BJ (cell line): ENCODE measurements around the gene ENPEP. TPM values are rescaled to one million over a fixed set of nuclear protein-coding genes. Genes with fewer than 3 reads are reported as not detected.

ENCODE experiments used
- CTCF ChIA-PET: fragments of 350-600 bp; formaldehyde crosslinking; extraction: SDS; loops from one replicate; lab custom pipeline; 2021; ENCODE audit warnings: antibody characterized with exemption, inconsistent platforms; lab: Yijun Ruan, JAX
- POLR2A ChIA-PET: fragments of 300-600 bp; sonication (Branson Sonifier 250); formaldehyde crosslinking; extraction: SDS; loops from one replicate; lab custom pipeline; 2021; ENCODE audit warnings: antibody characterized with exemption; lab: Charles Lee
- DNase-seq: peaks from one replicate; pipeline ENCODE4 v3.0.0-alpha.2; 2011; ENCODE audit warnings: low read depth
- H3K27me3 ChIP-seq: 2 replicates; pipeline ENCODE4 v1.6.0; 2011; ENCODE audit warnings: low read length; ENCODE audit not compliant: control insufficient read depth, insufficient read depth
- H3K36me3 ChIP-seq: 2 replicates; pipeline ENCODE4 v1.5.1; 2011; ENCODE audit warnings: low read length; ENCODE audit not compliant: control insufficient read depth, insufficient read depth
- H3K4me3 ChIP-seq: 2 replicates; pipeline ENCODE4 v1.5.1; 2011; ENCODE audit warnings: low read depth, mild to moderate bottlenecking, control low read depth, low read length
- polyA plus RNA-seq: library from polyadenylated mRNA; depleted of rRNA; stranded (reverse); fragments of >200 nt; gene quantifications from 2 replicates; pipeline ENCODE4 v1.2.3, GENCODE V29; 2011
- TF ChIP-seq, protein P1 (sequence below): IDR thresholded peaks from 2 replicates; pipeline ENCODE4 v1.5.1; 2011; ENCODE audit warnings: low read depth, mild to moderate bottlenecking, control low read depth, inconsistent platforms, low read length, moderate library complexity; ENCODE audit not compliant: insufficient read depth

Gene ENPEP
- polyA plus RNA-seq, 1 experiment: 0.40 TPM

DNA sequence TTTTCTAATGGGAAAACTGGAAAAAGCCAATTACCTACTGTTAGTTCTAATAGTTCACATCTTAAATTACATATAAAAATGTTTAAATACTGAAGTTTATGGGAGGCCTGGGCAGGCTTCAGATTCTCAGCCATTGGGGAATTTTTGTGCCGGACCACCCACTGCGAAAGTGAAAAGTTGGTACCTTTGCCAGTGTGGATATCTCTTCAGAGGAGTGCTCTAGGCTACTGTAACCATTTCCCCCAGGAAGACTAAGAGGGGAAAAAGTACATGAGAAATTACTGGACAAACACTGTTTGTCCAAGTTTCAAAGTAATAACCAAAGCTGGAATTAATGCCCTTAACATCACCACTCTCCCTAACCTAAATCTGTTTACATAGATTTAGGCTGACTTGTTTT, 126.1 kb downstream of the ENPEP start:
- no peak for DNase-seq
- H3K36me3 ChIP-seq: no peaks in the 10 kb centered on the region
- ChIA-PET POLR2A (no interaction called here), CTCF (no interaction called here)
- H3K27me3 ChIP-seq: no peaks in the 10 kb centered on the region
- TF ChIP-seq, protein P1, sequence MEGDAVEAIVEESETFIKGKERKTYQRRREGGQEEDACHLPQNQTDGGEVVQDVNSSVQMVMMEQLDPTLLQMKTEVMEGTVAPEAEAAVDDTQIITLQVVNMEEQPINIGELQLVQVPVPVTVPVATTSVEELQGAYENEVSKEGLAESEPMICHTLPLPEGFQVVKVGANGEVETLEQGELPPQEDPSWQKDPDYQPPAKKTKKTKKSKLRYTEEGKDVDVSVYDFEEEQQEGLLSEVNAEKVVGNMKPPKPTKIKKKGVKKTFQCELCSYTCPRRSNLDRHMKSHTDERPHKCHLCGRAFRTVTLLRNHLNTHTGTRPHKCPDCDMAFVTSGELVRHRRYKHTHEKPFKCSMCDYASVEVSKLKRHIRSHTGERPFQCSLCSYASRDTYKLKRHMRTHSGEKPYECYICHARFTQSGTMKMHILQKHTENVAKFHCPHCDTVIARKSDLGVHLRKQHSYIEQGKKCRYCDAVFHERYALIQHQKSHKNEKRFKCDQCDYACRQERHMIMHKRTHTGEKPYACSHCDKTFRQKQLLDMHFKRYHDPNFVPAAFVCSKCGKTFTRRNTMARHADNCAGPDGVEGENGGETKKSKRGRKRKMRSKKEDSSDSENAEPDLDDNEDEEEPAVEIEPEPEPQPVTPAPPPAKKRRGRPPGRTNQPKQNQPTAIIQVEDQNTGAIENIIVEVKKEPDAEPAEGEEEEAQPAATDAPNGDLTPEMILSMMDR: no peak
- H3K4me3 ChIP-seq: no peak overlapping the region

DNA sequence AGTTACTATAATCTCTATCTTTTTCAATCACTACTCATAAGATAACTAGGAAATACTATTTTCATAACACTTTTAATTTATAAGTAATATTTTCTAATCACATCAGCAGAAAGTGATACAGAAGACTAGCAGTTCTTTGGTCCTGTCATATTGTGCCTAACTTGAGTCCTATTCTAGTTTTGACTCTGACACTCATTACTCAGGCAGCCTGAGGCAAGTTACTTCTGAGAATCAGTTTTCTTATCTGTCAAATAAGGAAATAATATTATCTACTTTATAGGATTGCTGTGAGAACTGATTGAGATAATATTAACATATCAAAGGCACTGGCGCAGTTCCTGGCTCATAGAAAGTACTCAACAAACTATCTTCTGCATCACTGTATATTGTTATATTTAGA, 129.1 kb downstream of the ENPEP start:
- Histone ChIP-seq H3K27me3 (peaks cover 10% of the 10 kb centered on the region), H3K4me3 (no peak overlapping the region), H3K36me3 (no peaks in the 10 kb centered on the region)
- TF ChIP-seq, protein P1: no peak
- ChIA-PET POLR2A (no interaction called here), CTCF (no interaction called here)
- DNase-seq: no peak

DNA sequence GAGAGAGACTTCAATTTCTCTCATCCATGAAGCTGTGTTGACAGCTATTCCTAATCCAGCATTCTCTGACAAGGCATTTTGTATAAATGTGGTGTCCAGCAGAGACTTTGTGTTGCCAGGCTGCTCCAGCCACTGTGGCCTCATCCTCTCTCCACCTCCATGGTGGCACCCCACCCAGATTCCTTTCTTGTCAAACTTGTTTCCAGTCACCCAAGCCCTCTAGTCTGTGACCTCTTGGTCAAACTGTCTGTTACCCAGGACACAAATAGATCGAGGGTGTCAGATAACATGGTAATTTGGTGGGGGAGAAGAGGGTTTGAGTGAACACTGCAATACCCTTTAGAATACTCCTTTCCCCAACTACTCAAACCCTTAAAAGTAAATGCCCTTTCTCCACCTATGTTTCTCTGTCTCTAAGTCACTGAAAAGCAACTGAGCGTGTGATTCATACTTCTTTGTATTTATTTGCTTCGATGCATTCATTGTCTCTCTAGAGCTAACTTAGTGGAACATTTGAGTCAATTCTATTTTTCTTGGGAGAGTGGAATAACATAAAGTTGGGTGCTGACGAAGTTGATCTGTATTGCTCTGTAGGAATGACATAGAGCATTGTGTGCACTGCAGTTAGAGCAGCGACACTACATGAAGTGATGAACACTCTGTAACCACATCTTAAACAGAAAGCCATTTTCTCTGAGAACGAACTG, 133.2 kb downstream of the ENPEP start:
- ChIA-PET CTCF (no interaction called here), POLR2A (no interaction called here)
- Histone ChIP-seq H3K27me3 (peaks cover 32% of the 10 kb centered on the region), H3K4me3 (no peak overlapping the region), H3K36me3 (no peaks in the 10 kb centered on the region)
- no peak for DNase-seq
- TF ChIP-seq, protein P1: no peak

DNA sequence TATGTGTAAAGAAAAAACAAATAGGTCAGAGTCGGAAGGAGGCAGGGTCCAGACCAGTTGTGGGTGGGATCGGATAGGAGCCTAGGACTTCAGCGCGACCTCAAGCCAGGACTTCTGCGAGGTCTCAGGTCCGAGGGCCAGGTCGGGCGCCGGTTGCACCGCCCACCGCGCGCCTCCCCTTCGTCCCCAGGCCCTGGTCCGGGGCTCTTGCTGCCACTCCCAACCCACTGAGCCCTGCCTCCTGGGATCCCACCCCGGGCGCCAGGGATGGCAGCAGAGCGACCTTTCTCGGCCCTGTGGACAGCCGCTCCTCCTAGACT, 134.6 kb downstream of the ENPEP start:
- TF ChIP-seq, protein P1: no peak
- ChIA-PET POLR2A (no interaction called here), CTCF (no interaction called here)
- peaks cover 39% of the 10 kb centered on the region for H3K27me3 ChIP-seq
- no peak for DNase-seq
- H3K4me3 ChIP-seq: no peak overlapping the region
- no peaks in the 10 kb centered on the region for H3K36me3 ChIP-seq

DNA sequence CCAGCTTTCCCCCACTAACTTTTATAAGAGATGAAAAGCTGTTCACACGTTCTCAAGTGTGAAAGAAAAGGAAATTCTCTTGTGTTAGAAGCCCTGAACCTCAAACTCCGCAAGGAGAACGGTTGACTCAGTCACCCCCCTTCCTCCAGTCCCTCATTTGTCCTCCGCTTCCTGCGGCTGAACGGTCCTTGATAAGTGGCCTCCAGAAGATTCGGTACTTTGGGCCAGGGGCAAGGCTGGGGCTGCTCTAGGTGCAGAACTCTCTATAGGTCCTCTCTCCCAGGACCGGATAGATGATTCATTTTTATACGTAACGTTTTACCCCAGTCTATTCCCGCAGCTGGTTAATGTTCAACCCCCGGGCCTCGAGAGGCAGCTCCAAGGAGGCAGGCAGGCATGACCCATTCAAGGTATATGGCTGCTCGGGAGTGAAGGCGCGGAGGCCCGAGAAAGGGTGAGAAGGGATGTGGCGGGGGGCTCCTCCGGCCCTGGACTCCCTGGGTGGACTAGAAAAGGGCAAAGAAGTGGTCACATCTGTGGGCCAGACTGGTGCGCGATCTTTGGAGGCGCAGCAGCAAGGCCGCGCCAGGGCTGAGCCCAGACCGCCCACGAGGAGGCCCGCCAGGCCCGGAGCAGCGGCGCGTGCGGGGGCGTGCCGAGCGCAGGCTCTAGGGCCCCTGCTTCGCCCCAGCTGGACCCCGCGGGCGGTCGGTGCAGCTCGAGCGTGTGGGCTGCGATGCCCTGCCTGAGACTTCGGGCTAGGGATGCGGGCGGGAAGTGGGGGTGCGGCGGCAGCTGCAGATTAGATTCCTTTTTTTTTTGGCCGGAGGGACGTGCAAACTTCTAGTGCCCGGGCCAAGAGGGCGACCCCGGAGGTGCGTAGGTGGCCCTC, 135.2 kb downstream of the ENPEP start:
- no peak for DNase-seq
- CTCF ChIA-PET: interaction anchor here (0.6 to 1.1 kb wide), 3 partner anchors 25 to 1556 kb away, joined by 3 read pairs; no protein-coding TSS in a partner anchor
- POLR2A ChIA-PET: no interaction called here
- no peak overlapping the region for H3K4me3 ChIP-seq
- H3K27me3 ChIP-seq: peaks cover 43% of the 10 kb centered on the region
- no peaks in the 10 kb centered on the region for H3K36me3 ChIP-seq
- TF ChIP-seq, protein P1: no peak
